Neural cell (in vitro differentiated cells): ENCODE measurements around the gene RNASEL.

Source experiments
- EZH2 ChIP-seq: fragments of 200-600, 300-800 bp; shearing (Covaris generic), sonication (generic); IDR thresholded peaks from 2 replicates; pipeline ENCODE4 v1.6.1; 2014; ENCODE audit warnings: antibody characterized with exemption, low read length, borderline replicate concordance, mild to moderate bottlenecking; ENCODE audit not compliant: insufficient read depth, poor library complexity, severe bottlenecking
- MXI1 ChIP-seq: fragments of 450-650 bp; conservative IDR thresholded peaks from 2 replicates; pipeline ENCODE4 v1.6.1; 2014; ENCODE audit warnings: antibody characterized with exemption, mild to moderate bottlenecking; ENCODE audit not compliant: poor library complexity, severe bottlenecking
- POLR2AphosphoS5 ChIP-seq: IDR thresholded peaks from 2 replicates; pipeline ENCODE4 v1.6.1; 2012
- RAD21 ChIP-seq: fragments of 450-650 bp; conservative IDR thresholded peaks from 2 replicates; pipeline ENCODE4 v1.6.1; 2014; ENCODE audit warnings: antibody characterized with exemption, mild to moderate bottlenecking, moderate library complexity
- TF ChIP-seq, protein P1 (sequence below): fragments of 450-650 bp; IDR thresholded peaks from 2 replicates; pipeline ENCODE4 v1.5.1; 2014; ENCODE audit warnings: antibody characterized with exemption, mild to moderate bottlenecking, moderate library complexity; ENCODE audit not compliant: poor library complexity, severe bottlenecking

DNA sequence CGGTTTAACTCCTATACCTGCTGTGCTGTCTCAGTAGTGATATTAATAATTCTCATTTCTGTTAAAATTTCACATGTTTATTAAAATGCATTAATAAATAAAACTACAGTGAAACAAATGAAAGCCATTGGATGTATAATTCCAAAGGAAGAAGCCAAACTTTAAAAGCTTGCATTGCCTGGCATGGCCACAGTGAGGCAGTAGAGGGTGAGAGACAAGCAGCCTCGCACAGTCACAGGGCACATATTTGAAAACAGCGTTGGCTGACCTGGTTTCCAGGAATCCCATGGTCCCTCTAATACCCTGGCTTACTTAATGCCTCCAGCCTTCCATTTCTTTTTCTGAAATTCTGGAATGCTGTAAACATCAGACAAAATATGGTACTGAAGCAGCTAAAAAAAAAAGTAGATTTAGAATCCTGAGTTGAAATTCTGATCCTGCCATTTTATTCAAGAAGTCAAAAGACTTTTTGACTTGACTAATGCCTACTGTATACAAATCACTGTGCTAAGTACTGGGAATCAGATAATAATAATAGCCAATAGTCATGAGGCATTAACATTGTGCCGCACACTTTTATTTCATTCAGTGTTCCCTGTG lies 6.7 kb upstream of the RNASEL start:
- TF ChIP-seq EZH2 (no peak), POLR2AphosphoS5 (no peak), MXI1 (no peak), RAD21 (peak; percentile 49)
- TF ChIP-seq, protein P1, sequence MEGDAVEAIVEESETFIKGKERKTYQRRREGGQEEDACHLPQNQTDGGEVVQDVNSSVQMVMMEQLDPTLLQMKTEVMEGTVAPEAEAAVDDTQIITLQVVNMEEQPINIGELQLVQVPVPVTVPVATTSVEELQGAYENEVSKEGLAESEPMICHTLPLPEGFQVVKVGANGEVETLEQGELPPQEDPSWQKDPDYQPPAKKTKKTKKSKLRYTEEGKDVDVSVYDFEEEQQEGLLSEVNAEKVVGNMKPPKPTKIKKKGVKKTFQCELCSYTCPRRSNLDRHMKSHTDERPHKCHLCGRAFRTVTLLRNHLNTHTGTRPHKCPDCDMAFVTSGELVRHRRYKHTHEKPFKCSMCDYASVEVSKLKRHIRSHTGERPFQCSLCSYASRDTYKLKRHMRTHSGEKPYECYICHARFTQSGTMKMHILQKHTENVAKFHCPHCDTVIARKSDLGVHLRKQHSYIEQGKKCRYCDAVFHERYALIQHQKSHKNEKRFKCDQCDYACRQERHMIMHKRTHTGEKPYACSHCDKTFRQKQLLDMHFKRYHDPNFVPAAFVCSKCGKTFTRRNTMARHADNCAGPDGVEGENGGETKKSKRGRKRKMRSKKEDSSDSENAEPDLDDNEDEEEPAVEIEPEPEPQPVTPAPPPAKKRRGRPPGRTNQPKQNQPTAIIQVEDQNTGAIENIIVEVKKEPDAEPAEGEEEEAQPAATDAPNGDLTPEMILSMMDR: peak; percentile 67
